Peyer's patch (tissue), 4 donors: ENCODE data around the gene FAM118B. TPM values are rescaled to one million over a fixed set of nuclear protein-coding genes. Genes with fewer than 3 reads are reported as not detected.
"Not testable (repeated sequence)": the region's sequence is repeated elsewhere in the genome, so short reads cannot be mapped to it uniquely, and the experiment has no call there.

Source experiments
- DNase-seq, 3 donors: peaks; one replicate each; pipeline ENCODE4 v3.0.0-alpha.2; 2017 to 2019
- H3K27ac ChIP-seq, 4 donors: fragments of 200-600 bp; sonication (generic); one replicate each; pipeline ENCODE4 v1.5.1; 2016 to 2019
- H3K27me3 ChIP-seq, 2 donors: fragments of 200-600 bp; sonication (generic); one replicate each; pipeline ENCODE4 v1.5.1; 2019
- H3K36me3 ChIP-seq, 3 donors: fragments of 200-600 bp; sonication (generic); one replicate each; pipeline ENCODE4 v1.5.1; 2016 to 2019
- H3K4me1 ChIP-seq, 4 donors: fragments of 200-600 bp; sonication (generic); one replicate each; pipeline ENCODE4 v1.5.1; 2016 to 2019
- H3K4me3 ChIP-seq, 4 donors: fragments of 200-600 bp; sonication (generic); 1 replicate in 3 of 4; 2 replicates in 1 of 4; pipeline ENCODE4 v1.5.1; 2016 to 2019; ENCODE audit warnings: mild to moderate bottlenecking in 1 of 4
- H3K9me3 ChIP-seq, 4 donors: fragments of 200-600 bp; sonication (generic); one replicate each; pipeline ENCODE4 v1.5.1; 2016 to 2019; ENCODE audit warnings: mild to moderate bottlenecking in 1 of 4
- POLR2A ChIP-seq, 2 donors: fragments of 450-650 bp; IDR thresholded peaks; one replicate each; pipeline ENCODE4 v1.5.1; 2017; ENCODE audit warnings: antibody characterized with exemption in 2 of 2, mild to moderate bottlenecking in 2 of 2, moderate library complexity in 2 of 2
- total RNA-seq, 4 donors: library from RNA; depleted of rRNA; stranded (reverse); fragments of >200 nt; gene quantifications; one replicate each; pipeline ENCODE4 v1.1.0, GENCODE V29; 2016
- TF ChIP-seq, protein P1 (sequence below), 6 experiments: fragments of 450-650 bp in 4 of 6; fragments of 200-600 bp in 2 of 6; sonication (generic) in 1 of 6; IDR thresholded peaks; one replicate each; pipeline ENCODE4 v1.5.1; 2017 to 2019; ENCODE audit warnings: antibody characterized with exemption in 6 of 6, mild to moderate bottlenecking in 3 of 6, moderate library complexity in 1 of 6

Gene FAM118B
- total RNA-seq, 4 donors from 2014 or later, result 22.9 to 36.9 (median 29.5) TPM

DNA sequence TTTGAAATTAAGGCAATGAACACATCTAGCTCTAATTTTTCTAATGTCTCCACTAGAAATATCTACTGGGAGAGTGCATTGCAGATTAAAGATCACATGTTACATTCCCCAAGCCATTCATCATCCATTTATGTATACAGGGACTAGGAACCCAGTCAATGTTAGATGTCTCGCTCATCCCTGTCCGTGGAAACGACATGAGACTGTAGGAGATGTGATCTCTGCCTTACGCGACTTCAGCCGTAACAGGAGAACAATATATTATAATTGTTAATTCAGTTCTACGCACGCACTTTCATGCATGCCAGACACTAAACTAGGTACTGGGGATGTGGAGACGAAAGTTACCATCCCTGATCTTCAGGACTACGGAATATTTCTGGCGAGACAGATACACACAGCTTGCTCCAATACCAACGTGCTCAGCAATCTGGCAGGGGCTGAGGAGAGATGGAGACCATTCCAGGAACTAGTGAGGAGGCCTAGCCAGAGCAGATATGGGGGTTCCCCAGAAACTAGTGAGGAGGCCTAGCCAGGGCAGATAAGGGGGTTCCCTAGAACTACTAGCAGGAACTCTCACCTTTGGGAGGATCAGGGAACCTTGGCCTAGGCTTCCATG, 93.0 kb downstream of the FAM118B start:
- DNase-seq, result peak in 1 of 3 donors; percentile 5
- H3K4me3 ChIP-seq, result peak overlapping the region; percentile 57 to 81 (median 69)
- TF ChIP-seq, protein P1, sequence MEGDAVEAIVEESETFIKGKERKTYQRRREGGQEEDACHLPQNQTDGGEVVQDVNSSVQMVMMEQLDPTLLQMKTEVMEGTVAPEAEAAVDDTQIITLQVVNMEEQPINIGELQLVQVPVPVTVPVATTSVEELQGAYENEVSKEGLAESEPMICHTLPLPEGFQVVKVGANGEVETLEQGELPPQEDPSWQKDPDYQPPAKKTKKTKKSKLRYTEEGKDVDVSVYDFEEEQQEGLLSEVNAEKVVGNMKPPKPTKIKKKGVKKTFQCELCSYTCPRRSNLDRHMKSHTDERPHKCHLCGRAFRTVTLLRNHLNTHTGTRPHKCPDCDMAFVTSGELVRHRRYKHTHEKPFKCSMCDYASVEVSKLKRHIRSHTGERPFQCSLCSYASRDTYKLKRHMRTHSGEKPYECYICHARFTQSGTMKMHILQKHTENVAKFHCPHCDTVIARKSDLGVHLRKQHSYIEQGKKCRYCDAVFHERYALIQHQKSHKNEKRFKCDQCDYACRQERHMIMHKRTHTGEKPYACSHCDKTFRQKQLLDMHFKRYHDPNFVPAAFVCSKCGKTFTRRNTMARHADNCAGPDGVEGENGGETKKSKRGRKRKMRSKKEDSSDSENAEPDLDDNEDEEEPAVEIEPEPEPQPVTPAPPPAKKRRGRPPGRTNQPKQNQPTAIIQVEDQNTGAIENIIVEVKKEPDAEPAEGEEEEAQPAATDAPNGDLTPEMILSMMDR (IDR thresholded peaks at IDR 0.05), result no peak
- no peak for TF ChIP-seq POLR2A (IDR thresholded peaks at IDR 0.05)

DNA sequence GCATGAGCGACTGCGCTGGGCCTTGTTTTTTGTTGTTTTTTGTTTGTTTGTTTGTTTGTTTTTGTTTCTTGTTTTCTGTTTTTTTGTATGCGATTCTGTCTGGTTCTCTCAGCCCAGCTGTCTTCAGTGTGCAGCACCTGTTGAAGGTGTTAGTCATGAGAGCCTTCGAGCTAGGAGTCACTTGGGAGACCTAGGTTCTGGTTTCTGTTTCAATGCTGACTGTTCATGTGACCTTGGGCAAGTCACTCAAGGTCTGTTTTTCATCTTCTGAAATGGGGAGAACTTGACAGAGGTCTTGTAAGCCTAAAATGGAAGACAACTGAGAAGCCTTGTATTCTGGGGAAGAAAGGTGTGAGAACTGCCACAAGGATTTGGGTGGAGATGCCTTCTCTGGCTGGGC, 94.1 kb downstream of the FAM118B start:
- H3K36me3 ChIP-seq, result no peaks in the 10 kb centered on the region
- TF ChIP-seq, protein P1 (IDR thresholded peaks at IDR 0.05), result no peak
- no peak for TF ChIP-seq POLR2A (IDR thresholded peaks at IDR 0.05)
- peak in 1 of 3 donors; percentile 3 for DNase-seq

More for the DNA sequence above, 93.0 kb downstream of the FAM118B start:
- no peaks in the 10 kb centered on the region for H3K36me3 ChIP-seq
- no peaks in the 10 kb centered on the region for H3K9me3 ChIP-seq
- no peaks in the 10 kb centered on the region for H3K27me3 ChIP-seq
- H3K4me1 ChIP-seq, result peaks cover 0 to 10% (median 0%) of the 10 kb centered on the region in 4 donors
- H3K27ac ChIP-seq, result peak overlapping the region; percentile 82 to 90 (median 88)

DNA sequence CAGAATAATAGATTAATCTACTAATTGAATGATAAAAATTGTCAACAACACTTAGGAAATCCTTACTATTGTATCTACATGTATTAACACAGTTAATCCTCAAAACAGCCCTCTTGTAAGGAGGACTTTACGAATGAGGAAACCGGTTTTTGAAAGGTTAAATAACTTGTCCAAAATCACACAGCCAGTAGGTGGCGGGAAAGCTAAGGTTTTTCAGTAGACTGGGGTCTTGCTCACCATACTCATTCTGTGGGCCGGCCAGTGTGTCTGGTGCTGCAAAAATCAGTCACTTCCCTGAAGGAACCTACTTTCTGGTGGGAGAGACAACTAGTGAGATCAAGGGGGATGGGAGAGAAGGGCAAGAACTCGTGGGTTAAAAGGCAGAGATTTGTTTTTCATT, 96.1 kb downstream of the FAM118B start:
- peak in 1 of 3 donors; percentile 14 for DNase-seq
- H3K9me3 ChIP-seq, result no peaks in the 10 kb centered on the region
- TF ChIP-seq POLR2A (IDR thresholded peaks at IDR 0.05), result no peak
- TF ChIP-seq, protein P1 (IDR thresholded peaks at IDR 0.05), result peak in 1 of 6 experiments; percentile 12
- H3K27me3 ChIP-seq, result no peaks in the 10 kb centered on the region
- no peaks in the 10 kb centered on the region for H3K36me3 ChIP-seq
- no peak overlapping the region for H3K27ac ChIP-seq
- H3K4me3 ChIP-seq, result no peak overlapping the region
- H3K4me1 ChIP-seq, result peaks cover 0 to 16% (median 0%) of the 10 kb centered on the region in 4 donors

More for the DNA sequence above, 94.1 kb downstream of the FAM118B start:
- H3K4me3 ChIP-seq, result no peak overlapping the region
- no peak overlapping the region for H3K27ac ChIP-seq
- H3K27me3 ChIP-seq, result no peaks in the 10 kb centered on the region
- peaks cover 0 to 12% (median 0%) of the 10 kb centered on the region in 4 donors for H3K4me1 ChIP-seq
- no peaks in the 10 kb centered on the region for H3K9me3 ChIP-seq

DNA sequence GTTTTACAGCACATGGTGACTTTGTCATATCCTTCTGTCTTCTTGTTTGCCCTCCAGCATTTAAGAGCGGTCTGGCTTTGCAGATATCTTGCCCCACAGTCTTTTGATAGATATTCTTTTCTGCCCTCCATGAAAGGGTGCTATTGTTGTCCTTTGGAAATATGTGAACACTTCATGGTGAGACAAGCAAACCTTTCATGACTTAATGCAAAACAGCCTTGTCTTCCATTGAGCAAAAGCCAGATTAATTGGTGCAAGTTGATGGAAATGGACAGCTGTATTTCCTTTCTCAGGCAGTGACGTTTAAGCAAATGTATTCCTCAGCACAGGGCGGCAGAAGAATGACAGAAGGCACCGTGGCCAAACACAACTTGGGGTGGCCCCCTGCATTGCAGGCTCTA, 96.7 kb downstream of the FAM118B start:
- no peak for DNase-seq
- H3K4me1 ChIP-seq, result peaks cover 0 to 16% (median 0%) of the 10 kb centered on the region in 4 donors
- H3K4me3 ChIP-seq, result no peak overlapping the region
- no peak overlapping the region for H3K27ac ChIP-seq
- TF ChIP-seq, protein P1 (IDR thresholded peaks at IDR 0.05), result no peak
- TF ChIP-seq POLR2A (IDR thresholded peaks at IDR 0.05), result no peak
- no peaks in the 10 kb centered on the region for H3K27me3 ChIP-seq
- H3K36me3 ChIP-seq, result no peaks in the 10 kb centered on the region
- no peaks in the 10 kb centered on the region for H3K9me3 ChIP-seq

DNA sequence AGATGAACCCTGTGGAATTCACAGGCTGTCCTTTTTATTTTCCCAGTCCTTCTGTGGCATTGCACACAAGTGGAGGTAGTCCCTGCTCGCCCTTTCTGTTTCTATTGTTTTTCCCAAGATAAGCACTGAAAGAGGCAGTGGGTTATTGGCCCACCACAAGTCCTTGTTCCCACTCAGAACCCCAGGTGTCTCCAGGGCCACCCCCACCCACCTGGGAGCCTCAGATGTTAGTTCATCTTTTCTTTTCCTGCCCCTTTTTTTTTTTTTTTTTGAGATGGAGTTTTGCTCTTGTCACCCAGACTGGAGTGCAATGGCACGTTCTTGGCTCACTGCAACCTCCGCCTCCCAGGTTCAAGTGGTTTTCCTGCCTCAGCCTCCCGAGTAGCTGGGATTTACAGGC, 97.2 kb downstream of the FAM118B start:
- not testable (repeated sequence) for H3K9me3 ChIP-seq, H3K27ac ChIP-seq, H3K4me3 ChIP-seq, H3K27me3 ChIP-seq, DNase-seq, H3K36me3 ChIP-seq
- peaks cover 0 to 16% (median 0%) of the 10 kb centered on the region in 4 donors for H3K4me1 ChIP-seq

DNA sequence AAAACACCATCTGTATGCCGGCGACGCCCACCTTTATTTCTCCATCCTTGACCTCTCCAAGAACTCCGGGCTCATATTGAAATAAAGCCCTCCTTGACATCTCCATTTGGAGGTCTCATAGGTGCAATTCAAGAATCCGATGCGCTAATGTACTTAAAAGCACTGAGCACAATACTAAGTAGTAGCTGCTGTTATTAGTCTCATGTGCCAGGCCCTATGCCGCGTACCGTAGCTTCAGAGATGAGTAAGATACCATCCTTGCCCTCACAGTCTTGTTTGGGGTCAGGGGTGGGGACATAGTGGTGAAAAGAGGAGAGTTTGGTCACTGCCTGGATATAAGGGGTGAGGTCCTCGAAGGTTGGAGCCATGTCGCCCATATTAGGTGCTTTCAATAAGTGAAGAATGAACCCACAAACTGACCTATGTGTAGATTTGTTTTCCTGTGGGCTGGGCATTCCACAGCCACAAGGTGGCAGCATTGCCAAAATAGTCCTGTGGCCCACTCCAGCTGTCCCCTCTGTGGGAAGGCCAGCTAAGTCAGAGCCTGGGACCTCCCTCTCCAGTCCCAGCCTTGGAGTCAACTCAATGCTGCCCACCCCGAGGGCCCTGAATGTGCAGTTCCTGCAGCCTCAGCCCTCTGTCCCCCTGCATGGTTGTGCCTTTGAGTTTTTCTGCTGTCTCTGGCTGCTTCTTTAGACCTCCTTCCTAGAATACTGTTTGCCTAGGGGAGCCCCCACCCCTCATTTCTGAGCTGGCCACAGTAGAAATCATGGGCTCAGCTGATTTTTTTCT, 98.8 kb downstream of the FAM118B start:
- H3K27me3 ChIP-seq, result no peaks in the 10 kb centered on the region
- H3K4me3 ChIP-seq, result no peak overlapping the region
- peak overlapping the region in 1 of 4 donors; percentile 1 for H3K27ac ChIP-seq
- H3K4me1 ChIP-seq, result peaks cover 0 to 7% (median 0%) of the 10 kb centered on the region in 4 donors
- no peaks in the 10 kb centered on the region for H3K9me3 ChIP-seq
- TF ChIP-seq, protein P1 (IDR thresholded peaks at IDR 0.05), result peak; percentile 42 to 78 (median 68)
- TF ChIP-seq POLR2A (IDR thresholded peaks at IDR 0.05), result no peak
- no peaks in the 10 kb centered on the region for H3K36me3 ChIP-seq
- peak; percentile 52 to 84 (median 72) for DNase-seq
